HepG2 (cell line): ENCODE measurements around the gene FGA. TPM values are rescaled to one million over a fixed set of nuclear protein-coding genes. Genes with fewer than 3 reads are reported as not detected.

Experiments
- SIX1 ChIP-seq: sonication (generic); formaldehyde crosslinking; IDR thresholded peaks from 2 replicates; pipeline ENCODE4 v1.4.0; 2020; ENCODE audit warnings: missing genetic modification reagents, borderline replicate concordance
- TARDBP ChIP-seq: sonication (generic); formaldehyde crosslinking; IDR thresholded peaks from 2 replicates; pipeline ENCODE4 v1.8.0; 2022; ENCODE audit warnings: mild to moderate bottlenecking, missing genetic modification reagents
- ZNF234 ChIP-seq: sonication (generic); formaldehyde crosslinking; conservative IDR thresholded peaks from 2 replicates; pipeline ENCODE4 v1.5.1; 2020; ENCODE audit warnings: mild to moderate bottlenecking, missing genetic modification reagents
- ZNF484 ChIP-seq: sonication (generic); formaldehyde crosslinking; IDR thresholded peaks from 2 replicates; pipeline ENCODE4 v1.5.1; 2020; ENCODE audit warnings: mild to moderate bottlenecking, low read depth, missing genetic modification reagents, borderline replicate concordance
- ZNF543 ChIP-seq: sonication (generic); formaldehyde crosslinking; IDR thresholded peaks from 2 replicates; pipeline ENCODE4 v1.4.0; 2020; ENCODE audit warnings: mild to moderate bottlenecking, missing genetic modification reagents
- ZNF547 ChIP-seq: sonication (generic); formaldehyde crosslinking; IDR thresholded peaks from 2 replicates; pipeline ENCODE4 v1.5.1; 2020; ENCODE audit warnings: mild to moderate bottlenecking, missing genetic modification reagents
- ZNF644 ChIP-seq: IDR thresholded peaks from 2 replicates; pipeline ENCODE4 v1.6.1; 2016; ENCODE audit warnings: low read depth
- polyA plus RNA-seq, 8 experiments: library from polyadenylated mRNA; depleted of rRNA in 3 of 8; stranded (reverse) in 7 of 8; unstranded in 1 of 8; fragments of >200 nt; fragmentation: Illumina TruSeq in 4 of 8; extraction: Trizol in 4 of 8; gene quantifications; 2 replicates each; pipeline versions ENCODE4 v1.2.1 to v1.2.3, GENCODE V29; 2011 to 2016; ENCODE audit warnings: low read depth in 4 of 8, missing spikeins in 1 of 8, mixed read lengths in 1 of 8; ENCODE audit not compliant: insufficient read depth in 1 of 8
- total RNA-seq, 5 experiments: library from RNA; depleted of rRNA; stranded (reverse); fragments of >200 nt; fragmentation: Illumina TruSeq; extraction: Trizol; gene quantifications; 2 replicates each; pipeline ENCODE4 v1.2.3, GENCODE V29; 2016; ENCODE audit warnings: low read depth in 1 of 5
- TF ChIP-seq, protein P1 (sequence below): IDR thresholded peaks from 2 replicates; pipeline ENCODE4 v1.6.1; 2016; ENCODE audit warnings: low read depth, missing genetic modification reagents, missing compliant biosample characterization
- TF ChIP-seq, protein P2 (sequence below): sonication (generic); formaldehyde crosslinking; IDR thresholded peaks from 2 replicates; pipeline ENCODE4 v1.4.0; 2020; ENCODE audit warnings: mild to moderate bottlenecking, missing genetic modification reagents, borderline replicate concordance
- TF ChIP-seq, protein P3 (sequence below): sonication (generic); formaldehyde crosslinking; IDR thresholded peaks from 2 replicates; pipeline ENCODE4 v1.4.0; 2020; ENCODE audit warnings: missing genetic modification reagents
- TF ChIP-seq, protein P4 (sequence below): sonication (generic); formaldehyde crosslinking; IDR thresholded peaks from 2 replicates; pipeline ENCODE4 v1.8.0; 2022; ENCODE audit warnings: low read depth, missing genetic modification reagents
- TF ChIP-seq, protein P5 (sequence below): sonication (generic); formaldehyde crosslinking; IDR thresholded peaks from 2 replicates; pipeline ENCODE4 v1.8.1; 2022; ENCODE audit warnings: low read depth, mild to moderate bottlenecking, missing genetic modification reagents

FGA gene
- total and polyA plus RNA-seq, 2 of the 13 experiments (the other 11 are each of a cell fraction or from before 2014, with no cell fraction given): 640 to 1,523 TPM

DNA sequence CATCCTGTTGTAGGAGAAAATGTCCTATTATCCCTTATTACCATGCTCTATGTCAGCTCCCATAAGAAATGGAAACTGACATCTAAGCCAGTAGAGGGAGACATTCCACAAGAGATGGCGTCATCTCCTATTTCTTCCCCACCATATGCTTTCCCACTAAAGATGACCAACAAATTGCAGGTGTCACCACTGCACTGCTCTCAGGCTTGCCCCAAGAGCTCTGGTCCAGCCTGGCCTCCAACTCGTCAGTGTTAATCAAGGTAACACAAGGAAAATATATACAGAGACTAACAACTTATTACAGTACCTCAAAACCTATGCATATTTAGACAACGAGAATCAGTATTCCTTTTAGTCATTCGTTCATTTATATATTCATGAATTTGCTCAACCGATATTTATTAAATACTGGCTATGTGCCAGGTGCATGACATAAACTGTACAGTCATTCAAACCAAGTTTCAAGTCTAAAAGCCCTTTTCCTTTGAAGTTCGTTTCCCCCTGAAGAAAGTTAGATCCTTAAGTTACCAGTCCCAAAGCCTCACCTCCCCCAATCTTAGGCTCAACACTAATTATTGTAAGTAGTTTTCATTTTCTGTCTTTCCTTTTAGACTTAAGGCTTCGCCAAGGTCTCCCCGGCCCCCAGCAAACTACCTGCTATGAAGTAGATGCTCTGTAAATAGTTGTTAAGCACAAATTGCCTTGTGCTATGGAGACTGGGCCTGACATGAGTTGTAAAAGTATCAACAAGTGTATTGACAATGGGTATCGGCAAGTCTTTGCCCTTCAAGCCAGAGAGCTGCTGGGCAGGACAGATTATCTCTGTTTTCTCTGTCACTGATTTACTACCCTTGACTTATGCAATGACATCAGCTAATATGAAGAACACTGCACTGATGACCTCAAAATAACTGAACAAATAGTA, 30.8 kb downstream of the FGA start (continued):
- TF ChIP-seq, protein P1, sequence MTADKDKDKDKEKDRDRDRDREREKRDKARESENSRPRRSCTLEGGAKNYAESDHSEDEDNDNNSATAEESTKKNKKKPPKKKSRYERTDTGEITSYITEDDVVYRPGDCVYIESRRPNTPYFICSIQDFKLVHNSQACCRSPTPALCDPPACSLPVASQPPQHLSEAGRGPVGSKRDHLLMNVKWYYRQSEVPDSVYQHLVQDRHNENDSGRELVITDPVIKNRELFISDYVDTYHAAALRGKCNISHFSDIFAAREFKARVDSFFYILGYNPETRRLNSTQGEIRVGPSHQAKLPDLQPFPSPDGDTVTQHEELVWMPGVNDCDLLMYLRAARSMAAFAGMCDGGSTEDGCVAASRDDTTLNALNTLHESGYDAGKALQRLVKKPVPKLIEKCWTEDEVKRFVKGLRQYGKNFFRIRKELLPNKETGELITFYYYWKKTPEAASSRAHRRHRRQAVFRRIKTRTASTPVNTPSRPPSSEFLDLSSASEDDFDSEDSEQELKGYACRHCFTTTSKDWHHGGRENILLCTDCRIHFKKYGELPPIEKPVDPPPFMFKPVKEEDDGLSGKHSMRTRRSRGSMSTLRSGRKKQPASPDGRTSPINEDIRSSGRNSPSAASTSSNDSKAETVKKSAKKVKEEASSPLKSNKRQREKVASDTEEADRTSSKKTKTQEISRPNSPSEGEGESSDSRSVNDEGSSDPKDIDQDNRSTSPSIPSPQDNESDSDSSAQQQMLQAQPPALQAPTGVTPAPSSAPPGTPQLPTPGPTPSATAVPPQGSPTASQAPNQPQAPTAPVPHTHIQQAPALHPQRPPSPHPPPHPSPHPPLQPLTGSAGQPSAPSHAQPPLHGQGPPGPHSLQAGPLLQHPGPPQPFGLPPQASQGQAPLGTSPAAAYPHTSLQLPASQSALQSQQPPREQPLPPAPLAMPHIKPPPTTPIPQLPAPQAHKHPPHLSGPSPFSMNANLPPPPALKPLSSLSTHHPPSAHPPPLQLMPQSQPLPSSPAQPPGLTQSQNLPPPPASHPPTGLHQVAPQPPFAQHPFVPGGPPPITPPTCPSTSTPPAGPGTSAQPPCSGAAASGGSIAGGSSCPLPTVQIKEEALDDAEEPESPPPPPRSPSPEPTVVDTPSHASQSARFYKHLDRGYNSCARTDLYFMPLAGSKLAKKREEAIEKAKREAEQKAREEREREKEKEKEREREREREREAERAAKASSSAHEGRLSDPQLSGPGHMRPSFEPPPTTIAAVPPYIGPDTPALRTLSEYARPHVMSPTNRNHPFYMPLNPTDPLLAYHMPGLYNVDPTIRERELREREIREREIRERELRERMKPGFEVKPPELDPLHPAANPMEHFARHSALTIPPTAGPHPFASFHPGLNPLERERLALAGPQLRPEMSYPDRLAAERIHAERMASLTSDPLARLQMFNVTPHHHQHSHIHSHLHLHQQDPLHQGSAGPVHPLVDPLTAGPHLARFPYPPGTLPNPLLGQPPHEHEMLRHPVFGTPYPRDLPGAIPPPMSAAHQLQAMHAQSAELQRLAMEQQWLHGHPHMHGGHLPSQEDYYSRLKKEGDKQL (CRISPR knock-in tag): peak; percentile 99
- TF ChIP-seq ZNF543 (no peak), ZNF484 (CRISPR knock-in tag) (no peak), SIX1 (CRISPR knock-in tag) (peak; percentile 72; the same call in 1 of the 2 replicates), ZNF234 (no peak), TARDBP (CRISPR knock-in tag) (peak; percentile 90), ZNF547 (CRISPR knock-in tag) (no peak), ZNF644 (CRISPR knock-in tag) (peak; percentile 94)
- TF ChIP-seq, protein P2, sequence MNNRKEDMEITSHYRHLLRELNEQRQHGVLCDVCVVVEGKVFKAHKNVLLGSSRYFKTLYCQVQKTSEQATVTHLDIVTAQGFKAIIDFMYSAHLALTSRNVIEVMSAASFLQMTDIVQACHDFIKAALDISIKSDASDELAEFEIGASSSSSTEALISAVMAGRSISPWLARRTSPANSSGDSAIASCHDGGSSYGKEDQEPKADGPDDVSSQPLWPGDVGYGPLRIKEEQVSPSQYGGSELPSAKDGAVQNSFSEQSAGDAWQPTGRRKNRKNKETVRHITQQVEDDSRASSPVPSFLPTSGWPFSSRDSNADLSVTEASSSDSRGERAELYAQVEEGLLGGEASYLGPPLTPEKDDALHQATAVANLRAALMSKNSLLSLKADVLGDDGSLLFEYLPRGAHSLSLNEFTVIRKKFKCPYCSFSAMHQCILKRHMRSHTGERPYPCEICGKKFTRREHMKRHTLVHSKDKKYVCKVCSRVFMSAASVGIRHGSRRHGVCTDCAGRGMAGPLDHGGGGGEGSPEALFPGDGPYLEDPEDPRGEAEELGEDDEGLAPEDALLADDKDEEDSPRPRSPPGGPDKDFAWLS (CRISPR knock-in tag): no peak
- TF ChIP-seq, protein P3, sequence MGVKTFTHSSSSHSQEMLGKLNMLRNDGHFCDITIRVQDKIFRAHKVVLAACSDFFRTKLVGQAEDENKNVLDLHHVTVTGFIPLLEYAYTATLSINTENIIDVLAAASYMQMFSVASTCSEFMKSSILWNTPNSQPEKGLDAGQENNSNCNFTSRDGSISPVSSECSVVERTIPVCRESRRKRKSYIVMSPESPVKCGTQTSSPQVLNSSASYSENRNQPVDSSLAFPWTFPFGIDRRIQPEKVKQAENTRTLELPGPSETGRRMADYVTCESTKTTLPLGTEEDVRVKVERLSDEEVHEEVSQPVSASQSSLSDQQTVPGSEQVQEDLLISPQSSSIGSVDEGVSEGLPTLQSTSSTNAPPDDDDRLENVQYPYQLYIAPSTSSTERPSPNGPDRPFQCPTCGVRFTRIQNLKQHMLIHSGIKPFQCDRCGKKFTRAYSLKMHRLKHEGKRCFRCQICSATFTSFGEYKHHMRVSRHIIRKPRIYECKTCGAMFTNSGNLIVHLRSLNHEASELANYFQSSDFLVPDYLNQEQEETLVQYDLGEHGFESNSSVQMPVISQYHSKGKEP (CRISPR knock-in tag): no peak
- TF ChIP-seq, protein P4, sequence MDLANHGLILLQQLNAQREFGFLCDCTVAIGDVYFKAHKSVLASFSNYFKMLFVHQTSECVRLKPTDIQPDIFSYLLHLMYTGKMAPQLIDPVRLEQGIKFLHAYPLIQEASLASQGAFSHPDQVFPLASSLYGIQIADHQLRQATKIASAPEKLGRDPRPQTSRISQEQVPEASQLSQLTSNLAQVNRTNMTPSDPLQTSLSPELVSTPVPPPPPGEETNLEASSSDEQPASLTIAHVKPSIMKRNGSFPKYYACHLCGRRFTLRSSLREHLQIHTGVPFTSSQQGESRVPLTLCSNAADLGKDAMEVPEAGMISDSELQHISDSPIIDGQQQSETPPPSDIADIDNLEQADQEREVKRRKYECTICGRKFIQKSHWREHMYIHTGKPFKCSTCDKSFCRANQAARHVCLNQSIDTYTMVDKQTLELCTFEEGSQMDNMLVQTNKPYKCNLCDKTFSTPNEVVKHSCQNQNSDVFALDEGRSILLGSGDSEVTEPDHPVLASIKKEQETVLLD (CRISPR knock-in tag): no peak
- TF ChIP-seq, protein P5, sequence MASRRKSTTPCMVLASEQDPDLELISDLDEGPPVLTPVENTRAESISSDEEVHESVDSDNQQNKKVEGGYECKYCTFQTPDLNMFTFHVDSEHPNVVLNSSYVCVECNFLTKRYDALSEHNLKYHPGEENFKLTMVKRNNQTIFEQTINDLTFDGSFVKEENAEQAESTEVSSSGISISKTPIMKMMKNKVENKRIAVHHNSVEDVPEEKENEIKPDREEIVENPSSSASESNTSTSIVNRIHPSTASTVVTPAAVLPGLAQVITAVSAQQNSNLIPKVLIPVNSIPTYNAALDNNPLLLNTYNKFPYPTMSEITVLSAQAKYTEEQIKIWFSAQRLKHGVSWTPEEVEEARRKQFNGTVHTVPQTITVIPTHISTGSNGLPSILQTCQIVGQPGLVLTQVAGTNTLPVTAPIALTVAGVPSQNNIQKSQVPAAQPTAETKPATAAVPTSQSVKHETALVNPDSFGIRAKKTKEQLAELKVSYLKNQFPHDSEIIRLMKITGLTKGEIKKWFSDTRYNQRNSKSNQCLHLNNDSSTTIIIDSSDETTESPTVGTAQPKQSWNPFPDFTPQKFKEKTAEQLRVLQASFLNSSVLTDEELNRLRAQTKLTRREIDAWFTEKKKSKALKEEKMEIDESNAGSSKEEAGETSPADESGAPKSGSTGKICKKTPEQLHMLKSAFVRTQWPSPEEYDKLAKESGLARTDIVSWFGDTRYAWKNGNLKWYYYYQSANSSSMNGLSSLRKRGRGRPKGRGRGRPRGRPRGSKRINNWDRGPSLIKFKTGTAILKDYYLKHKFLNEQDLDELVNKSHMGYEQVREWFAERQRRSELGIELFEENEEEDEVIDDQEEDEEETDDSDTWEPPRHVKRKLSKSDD (CRISPR knock-in tag): peak; percentile 86; the same call in 1 of the 2 replicates
